Transverse colon (tissue), 4 donors: Measurements from ENCODE around the gene TRIM67. TPM values are rescaled to one million over a fixed set of nuclear protein-coding genes. Genes with fewer than 3 reads are reported as not detected.
"Not testable (repeated sequence)": the region's sequence is repeated elsewhere in the genome, so short reads cannot be mapped to it uniquely, and the experiment has no call there.

Experiments used
- DNase-seq: peaks from one replicate; pipeline ENCODE4 v3.0.0-alpha.2; 2019
- H3K27ac ChIP-seq, 4 donors: fragments of 200-600 bp; sonication (generic); 2 replicates each; pipeline ENCODE4 v1.5.1; 2016 to 2018; ENCODE audit warnings: inconsistent platforms in 4 of 4
- H3K27me3 ChIP-seq: fragments of 200-600 bp; sonication (generic); 2 replicates; pipeline ENCODE4 v1.5.1; 2017; ENCODE audit warnings: inconsistent platforms
- H3K36me3 ChIP-seq, 4 donors: fragments of 200-600 bp; sonication (generic); 2 replicates each; pipeline ENCODE4 v1.5.1; 2017 to 2019; ENCODE audit warnings: inconsistent platforms in 4 of 4
- H3K4me1 ChIP-seq, 4 donors: fragments of 200-600 bp; sonication (generic); 2 replicates each; pipeline ENCODE4 v1.5.1; 2017 to 2020; ENCODE audit warnings: inconsistent platforms in 4 of 4
- H3K4me3 ChIP-seq, 4 donors: fragments of 200-600 bp; sonication (generic); 1 replicate in 1 of 4; 2 replicates in 3 of 4; pipeline versions ENCODE4 v1.5.1 to v1.6.1; 2017 to 2019; ENCODE audit warnings: inconsistent platforms in 4 of 4
- H3K9me3 ChIP-seq, 2 donors: fragments of 200-600 bp; sonication (generic); 2 replicates each; pipeline ENCODE4 v1.5.1; 2017 to 2019; ENCODE audit warnings: inconsistent platforms in 2 of 2
- EP300 ChIP-seq: sonication (generic); formaldehyde crosslinking; IDR thresholded peaks from one replicate; pipeline ENCODE4 v1.6.1; 2017; ENCODE audit warnings: antibody characterized with exemption, low read depth
- POLR2A ChIP-seq: fragments of 450-650 bp; IDR thresholded peaks from one replicate; pipeline ENCODE4 v1.6.1; 2016; ENCODE audit warnings: antibody characterized with exemption, mild to moderate bottlenecking, moderate library complexity
- POLR2AphosphoS5 ChIP-seq, 3 donors: sonication (generic); formaldehyde crosslinking; IDR thresholded peaks; one replicate each; pipeline ENCODE4 v1.6.1; 2016; ENCODE audit warnings: antibody characterized with exemption in 3 of 3
- WGBS, 2 donors: methylation state at CpG; one replicate each; pipeline ENCODE4 v1.1.5; 2018; ENCODE audit warnings: low coverage in 1 of 2; 5-methylcytosine and 5-hydroxymethylcytosine counted together
- in situ Hi-C, 4 donors: fragments of 200-750 bp; cut with MboI; loops; one replicate each; pipeline versions ENCODE4 v1.15.0 to v1.15.1; 2017; ENCODE audit warnings: low sequenced_read_pairs in 3 of 4, low pct_ligation_motif_present in 1 of 4, low pct_unique_long_range_greater_than_20kb in 1 of 4
- intact Hi-C: fragments of 100-400 bp; cut with DNase I; formaldehyde crosslinking; loops from one replicate; pipeline ENCODE4 v1.15.1; 2023; ENCODE audit warnings: low total_unique reads
- total RNA-seq, 4 donors: library from RNA; depleted of rRNA; stranded (reverse); fragments of >200 nt; gene quantifications; one replicate each; pipeline ENCODE4 v1.1.0, GENCODE V29; 2016
- TF ChIP-seq, protein P1 (sequence below), 5 experiments: fragments of 200-600 bp in 3 of 5; fragments of 450-650 bp in 2 of 5; sonication (generic) in 3 of 5; IDR thresholded peaks; 1 replicate in 2 of 5; 2 replicates in 3 of 5; pipeline ENCODE4 v1.5.1; 2016 to 2017; ENCODE audit warnings: antibody characterized with exemption in 5 of 5, inconsistent platforms in 3 of 5, mild to moderate bottlenecking in 2 of 5, moderate library complexity in 1 of 5

Gene TRIM67
- total RNA-seq, 4 donors from 2014 or later, result under 0.01 to 0.16 TPM; not detected in 2

DNA sequence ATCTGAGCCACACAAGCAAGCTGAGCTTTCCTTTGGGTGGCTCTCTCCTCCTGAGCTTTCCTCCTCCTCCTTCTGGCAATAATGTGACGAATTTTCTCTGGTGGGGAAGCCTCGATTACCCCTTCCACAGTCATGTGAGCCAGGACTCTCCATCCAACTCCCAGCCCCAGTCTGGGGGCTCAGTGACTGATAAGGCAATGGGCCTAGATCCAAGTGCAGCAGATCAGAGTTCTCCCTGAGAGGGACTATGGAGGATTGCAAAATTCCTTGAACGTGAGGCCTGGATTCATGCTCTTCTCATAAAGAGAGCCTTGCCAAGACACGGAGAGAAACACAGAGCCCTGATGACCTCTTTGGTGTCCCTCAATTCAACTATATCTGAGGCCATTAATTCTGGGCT is 31.3 kb upstream of the TRIM67 start:
- TF ChIP-seq, protein P1, sequence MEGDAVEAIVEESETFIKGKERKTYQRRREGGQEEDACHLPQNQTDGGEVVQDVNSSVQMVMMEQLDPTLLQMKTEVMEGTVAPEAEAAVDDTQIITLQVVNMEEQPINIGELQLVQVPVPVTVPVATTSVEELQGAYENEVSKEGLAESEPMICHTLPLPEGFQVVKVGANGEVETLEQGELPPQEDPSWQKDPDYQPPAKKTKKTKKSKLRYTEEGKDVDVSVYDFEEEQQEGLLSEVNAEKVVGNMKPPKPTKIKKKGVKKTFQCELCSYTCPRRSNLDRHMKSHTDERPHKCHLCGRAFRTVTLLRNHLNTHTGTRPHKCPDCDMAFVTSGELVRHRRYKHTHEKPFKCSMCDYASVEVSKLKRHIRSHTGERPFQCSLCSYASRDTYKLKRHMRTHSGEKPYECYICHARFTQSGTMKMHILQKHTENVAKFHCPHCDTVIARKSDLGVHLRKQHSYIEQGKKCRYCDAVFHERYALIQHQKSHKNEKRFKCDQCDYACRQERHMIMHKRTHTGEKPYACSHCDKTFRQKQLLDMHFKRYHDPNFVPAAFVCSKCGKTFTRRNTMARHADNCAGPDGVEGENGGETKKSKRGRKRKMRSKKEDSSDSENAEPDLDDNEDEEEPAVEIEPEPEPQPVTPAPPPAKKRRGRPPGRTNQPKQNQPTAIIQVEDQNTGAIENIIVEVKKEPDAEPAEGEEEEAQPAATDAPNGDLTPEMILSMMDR (IDR thresholded peaks at IDR 0.05), result no peak
- no peak for TF ChIP-seq POLR2AphosphoS5 (IDR thresholded peaks at IDR 0.05)
- no peak for TF ChIP-seq POLR2A
- no peak for TF ChIP-seq EP300
- 66 to 80% methylated on average over 2 to 4 of the region's 4 CpGs for WGBS, 2 donors

DNA sequence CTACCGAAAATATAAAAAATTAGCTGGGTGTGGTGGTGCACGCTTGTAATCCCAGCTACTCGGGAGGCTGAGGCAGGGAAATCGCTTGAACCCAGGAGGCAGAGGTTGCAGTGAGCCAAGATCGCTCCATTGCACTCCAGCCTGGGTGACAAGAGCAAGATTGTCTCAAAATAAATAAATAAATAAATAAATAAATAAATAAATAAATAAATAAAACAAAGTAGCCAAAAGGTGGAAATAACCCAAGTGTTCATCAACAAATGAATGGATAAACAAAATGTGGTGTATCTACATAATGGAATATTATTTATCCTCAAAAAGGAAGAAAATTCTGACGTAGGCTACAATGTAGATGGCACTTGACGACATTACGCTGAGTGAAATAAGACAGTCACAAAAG is 29.3 kb upstream of the TRIM67 start:
- H3K27ac ChIP-seq, H3K9me3 ChIP-seq, H3K4me1 ChIP-seq, H3K36me3 ChIP-seq, H3K27me3 ChIP-seq, DNase-seq, intact Hi-C loops, in situ Hi-C loops, H3K4me3 ChIP-seq: not testable (repeated sequence)
- 94 to 100% methylated on average over 4 to 8 of the region's 8 CpGs for WGBS, 2 donors

More for the DNA sequence above, 31.3 kb upstream of the TRIM67 start:
- in situ Hi-C loops (no loop called here), intact Hi-C loops (no loop called here)
- Histone ChIP-seq H3K36me3 (no peaks in the 10 kb centered on the region), H3K27me3 (no peaks in the 10 kb centered on the region), H3K27ac (no peak overlapping the region), H3K9me3 (no peaks in the 10 kb centered on the region), H3K4me3 (no peak overlapping the region), H3K4me1 (no peaks in the 10 kb centered on the region)
- DNase-seq, result no peak

DNA sequence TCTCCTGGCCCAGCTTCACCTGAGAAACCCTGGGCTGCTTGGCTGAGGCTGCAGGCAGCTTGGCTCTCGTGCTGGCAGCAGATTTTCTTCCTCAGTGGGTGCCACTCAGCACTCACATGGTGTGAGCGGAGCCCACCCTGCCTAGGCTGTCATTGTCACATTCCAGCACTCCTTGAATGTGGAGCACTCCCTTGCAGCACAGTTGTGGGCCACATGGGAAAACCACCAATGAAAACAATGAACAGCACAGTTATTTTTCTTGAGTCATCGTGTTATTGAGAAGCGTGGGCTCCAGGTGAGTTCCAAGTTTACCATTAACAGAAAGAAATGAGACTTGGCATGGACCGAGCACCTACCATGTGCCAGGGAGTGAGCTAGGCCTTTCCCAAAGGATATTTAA is 27.2 kb upstream of the TRIM67 start:
- Histone ChIP-seq H3K36me3 (no peaks in the 10 kb centered on the region), H3K4me1 (no peaks in the 10 kb centered on the region), H3K27me3 (no peaks in the 10 kb centered on the region), H3K4me3 (no peak overlapping the region), H3K27ac (no peak overlapping the region), H3K9me3 (no peaks in the 10 kb centered on the region)
- TF ChIP-seq POLR2A (no peak), EP300 (no peak), POLR2AphosphoS5 (IDR thresholded peaks at IDR 0.05) (no peak)
- TF ChIP-seq, protein P1 (IDR thresholded peaks at IDR 0.05), result no peak
- in situ Hi-C loops, result no loop called here
- intact Hi-C loops, result loop anchor here (5.0 kb wide), 1 partner anchor 1788 kb away; no protein-coding TSS in a partner anchor
- 84 to 100% methylated on average over 1 to 5 of the region's 5 CpGs for WGBS, 2 donors
- no peak for DNase-seq

DNA sequence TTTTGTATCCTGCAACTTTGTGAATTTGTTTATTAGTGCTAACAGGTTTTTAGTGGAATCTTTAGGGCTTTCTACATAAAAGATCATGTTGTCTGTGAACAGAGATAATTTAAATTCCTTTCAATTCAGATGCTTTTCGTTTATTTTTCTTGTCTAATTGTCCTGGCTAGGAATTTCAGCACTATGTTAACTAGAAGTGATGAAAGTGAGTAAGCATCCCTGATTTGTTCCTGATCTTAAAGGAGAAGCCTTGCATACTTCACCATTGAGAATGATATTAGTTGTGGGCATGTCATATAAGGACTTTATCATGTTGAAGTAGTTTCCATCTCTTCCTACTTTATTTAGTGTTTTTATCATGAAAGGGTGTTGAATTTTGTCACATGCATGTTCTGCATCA is 23.6 kb upstream of the TRIM67 start:
- Histone ChIP-seq H3K9me3 (no peaks in the 10 kb centered on the region), H3K36me3 (no peaks in the 10 kb centered on the region), H3K4me3 (no peak overlapping the region), H3K4me1 (no peaks in the 10 kb centered on the region), H3K27me3 (peaks cover 13% of the 10 kb centered on the region), H3K27ac (no peak overlapping the region)
- TF ChIP-seq EP300 (no peak), POLR2AphosphoS5 (IDR thresholded peaks at IDR 0.05) (no peak), POLR2A (no peak)
- TF ChIP-seq, protein P1 (IDR thresholded peaks at IDR 0.05), result no peak
- in situ Hi-C loops (no loop called here), intact Hi-C loops (loop anchor here (5.0 kb wide), 1 partner anchor 1784 kb away; no protein-coding TSS in a partner anchor)
- no peak for DNase-seq
- WGBS, 2 donors, result 33 to 37% methylated on average over 1 of the region's 1 CpG

DNA sequence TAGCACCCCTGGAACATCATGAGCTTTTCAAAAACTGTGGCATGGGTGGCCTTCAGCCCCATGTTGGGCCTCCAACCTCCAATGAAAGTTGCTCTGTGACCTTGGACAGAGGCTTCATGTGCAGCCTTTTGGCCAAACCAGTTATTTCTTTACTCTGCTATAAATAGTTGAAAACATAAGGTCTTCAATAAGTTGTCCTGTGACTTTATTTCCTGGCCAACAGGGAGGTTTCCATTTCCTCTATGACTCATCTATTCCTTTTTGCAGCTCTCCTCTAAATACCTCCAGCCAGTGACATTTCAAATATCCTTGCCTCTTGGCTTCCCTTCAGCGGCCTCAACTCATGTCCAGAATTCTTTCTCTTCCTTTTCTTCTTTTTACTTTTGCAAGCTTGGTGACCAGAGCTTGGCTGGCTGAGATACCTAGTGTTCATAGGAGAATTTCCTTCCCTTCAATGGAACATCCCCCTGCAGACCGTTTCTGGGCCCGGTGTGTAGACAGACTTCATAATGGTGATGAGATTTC is 22.7 kb upstream of the TRIM67 start:
- Histone ChIP-seq H3K27ac (no peak overlapping the region), H3K9me3 (no peaks in the 10 kb centered on the region), H3K4me3 (no peak overlapping the region), H3K4me1 (no peaks in the 10 kb centered on the region), H3K36me3 (no peaks in the 10 kb centered on the region), H3K27me3 (peaks cover 13% of the 10 kb centered on the region)
- intact Hi-C loops, result loop anchor here (5.0 kb wide), 1 partner anchor 1783 kb away; no protein-coding TSS in a partner anchor
- no peak for DNase-seq
- TF ChIP-seq POLR2AphosphoS5 (IDR thresholded peaks at IDR 0.05), result no peak
- TF ChIP-seq POLR2A, result no peak
- TF ChIP-seq EP300, result no peak
- TF ChIP-seq, protein P1 (IDR thresholded peaks at IDR 0.05), result no peak
- WGBS, 2 donors, result 72 to 77% methylated on average over 3 of the region's 3 CpGs
- in situ Hi-C loops, result no loop called here
